Hematopoietic multipotent progenitor cell treated with erythropoietin and hydrocortisone succinate and interleukin-3 and kit ligand, for 8 days (in vitro differentiated cells): ENCODE results near the gene NPHP4.

Source experiments
- DNase-seq: peaks from one replicate; pipeline ENCODE4 v3.0.0-alpha.2; 2015

Gene NPHP4

DNA sequence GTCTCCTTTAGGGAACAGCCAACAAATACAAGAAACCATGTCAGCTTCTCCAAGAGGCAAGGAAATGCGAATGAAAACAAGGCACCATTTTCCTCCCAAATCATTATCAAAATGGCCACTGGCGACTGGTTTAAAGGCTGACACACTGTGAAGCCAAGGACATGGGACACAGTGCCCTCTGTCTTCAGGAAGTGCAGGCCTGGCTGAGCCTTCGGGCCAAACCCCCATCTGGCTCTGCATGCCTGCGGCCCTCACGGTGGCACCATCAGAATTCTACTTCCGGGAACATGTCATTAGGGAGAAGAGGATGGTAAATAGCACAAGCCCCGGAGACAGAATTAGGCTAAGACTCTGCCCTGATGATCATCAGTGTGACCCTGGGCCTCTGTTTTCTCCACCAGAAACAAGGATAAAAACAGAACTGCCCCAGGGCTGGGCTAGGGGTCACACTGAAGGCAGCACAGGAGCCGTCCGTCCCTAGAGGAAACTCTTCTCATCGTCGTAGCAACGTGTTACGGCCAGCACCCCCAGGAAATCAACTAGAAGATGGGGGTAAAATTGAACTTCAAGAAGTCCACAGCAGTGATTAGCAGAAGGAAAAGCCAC is 103.5 kb downstream of the NPHP4 start:
- no peak for DNase-seq

- DNase-seq, result no peak
Measured at GRCh38 chr1:5887971-5888361, 104.3 kb downstream of the NPHP4 start.

DNA sequence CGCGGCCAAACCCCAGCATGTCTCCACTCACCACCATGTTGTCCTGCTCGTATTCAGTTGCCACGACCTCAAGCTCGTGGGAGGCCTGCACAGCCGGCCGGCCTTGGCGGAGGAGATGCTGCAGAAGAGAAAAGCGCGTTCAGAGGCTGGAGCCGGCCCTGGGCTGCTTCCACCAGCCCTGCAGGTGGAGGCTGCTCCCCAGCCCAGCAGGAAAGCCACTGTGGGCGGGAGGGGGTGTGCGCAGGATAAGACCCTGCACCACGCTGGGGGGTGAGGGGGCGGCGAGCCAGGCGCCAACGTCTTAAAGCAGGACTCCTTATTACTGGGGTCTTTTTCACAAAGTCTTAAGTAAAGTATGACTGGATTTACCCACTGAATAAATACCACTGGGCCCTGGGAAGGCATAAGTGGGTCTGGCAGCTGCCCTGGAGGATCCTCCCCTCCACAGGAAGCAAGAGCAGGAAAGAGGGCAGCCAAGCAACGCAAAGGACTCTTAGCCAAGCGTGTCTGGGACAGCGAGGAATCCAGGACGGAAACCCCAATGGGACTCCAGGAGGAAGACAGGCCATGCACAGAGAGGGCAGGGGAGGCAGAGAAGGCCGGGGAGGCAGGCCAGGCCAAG is 104.8 kb downstream of the NPHP4 start:
- DNase-seq, result no peak

DNA sequence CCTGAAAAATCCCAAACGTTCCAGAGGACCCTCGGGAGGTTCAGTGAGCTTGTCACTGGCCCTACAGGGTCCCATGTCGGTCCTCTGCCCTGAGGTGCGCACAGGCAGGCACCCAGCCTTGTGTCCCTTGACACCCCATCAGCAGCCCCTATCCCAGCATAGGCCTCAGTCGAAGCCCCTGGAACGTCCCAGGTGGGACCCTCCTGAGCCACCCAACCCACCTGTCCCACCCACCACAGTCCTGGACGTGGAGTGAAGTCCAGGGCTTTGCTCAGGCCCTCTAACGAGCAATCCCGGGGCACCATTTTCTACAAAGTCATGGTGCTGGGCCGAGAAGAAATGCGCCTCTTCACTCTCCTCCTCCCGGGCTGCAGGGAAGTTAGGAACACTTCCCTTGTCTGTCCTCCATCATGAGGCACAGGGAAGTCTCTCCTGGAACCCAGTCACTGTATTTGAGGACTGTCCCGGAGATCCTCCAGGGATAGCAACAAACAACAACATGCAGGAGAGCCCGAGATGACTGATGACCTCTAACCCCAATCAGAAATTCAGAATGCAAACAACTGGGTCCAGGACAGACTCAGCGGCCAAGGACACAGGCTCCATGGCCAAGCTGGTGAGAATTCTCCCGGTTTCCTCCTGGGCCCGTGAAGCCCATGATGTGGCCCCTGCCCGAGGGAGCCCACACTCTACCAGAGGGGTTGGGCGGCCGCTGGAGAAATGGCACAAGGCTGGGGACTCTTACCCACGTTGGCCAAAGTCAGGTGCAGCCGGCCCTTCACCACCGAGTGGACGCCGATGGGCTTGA is 105.5 kb downstream of the NPHP4 start:
- DNase-seq, result no peak

- no peak for DNase-seq
Measured at GRCh38 chr1:5886140-5886483, 106.1 kb downstream of the NPHP4 start.

DNA sequence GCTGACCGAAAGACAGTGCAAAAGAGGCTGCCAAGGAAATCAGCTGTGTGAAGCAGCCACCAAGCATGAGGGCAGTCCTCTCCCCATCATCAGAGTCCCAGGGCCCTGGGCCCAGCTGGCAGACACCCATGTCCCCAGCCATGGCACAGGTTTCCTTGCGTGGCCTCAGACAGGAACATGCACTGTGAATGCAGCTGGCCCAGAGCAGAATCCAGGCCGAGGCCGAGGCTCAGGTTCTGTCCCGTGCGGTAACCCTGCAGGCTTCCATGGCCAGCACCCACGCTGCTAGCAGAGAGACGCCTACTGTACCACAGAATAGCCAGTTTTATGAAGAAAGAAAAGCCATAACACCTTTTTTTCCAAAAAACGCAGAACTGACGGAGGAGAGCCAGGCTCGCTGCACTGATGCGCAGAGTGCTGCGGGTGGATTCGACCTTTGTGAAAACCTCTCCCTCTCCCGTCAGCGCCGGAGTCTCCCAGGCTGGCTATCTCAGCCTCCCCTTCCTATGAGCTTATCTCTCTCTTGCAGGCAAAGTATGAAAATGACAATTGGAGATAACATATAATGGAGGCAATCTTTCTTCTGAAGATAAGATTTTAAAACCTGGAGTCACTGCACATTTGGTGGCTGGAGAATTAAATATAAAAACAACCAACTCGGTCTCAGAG is 106.6 kb downstream of the NPHP4 start:
- DNase-seq, result peak; percentile 78

GRCh38 chr1:5884110-5884509 is 108.1 kb downstream of the NPHP4 start:
- DNase-seq, result no peak

- no peak for DNase-seq
Measured at GRCh38 chr1:5883129-5884048, 108.8 kb downstream of the NPHP4 start.

DNA sequence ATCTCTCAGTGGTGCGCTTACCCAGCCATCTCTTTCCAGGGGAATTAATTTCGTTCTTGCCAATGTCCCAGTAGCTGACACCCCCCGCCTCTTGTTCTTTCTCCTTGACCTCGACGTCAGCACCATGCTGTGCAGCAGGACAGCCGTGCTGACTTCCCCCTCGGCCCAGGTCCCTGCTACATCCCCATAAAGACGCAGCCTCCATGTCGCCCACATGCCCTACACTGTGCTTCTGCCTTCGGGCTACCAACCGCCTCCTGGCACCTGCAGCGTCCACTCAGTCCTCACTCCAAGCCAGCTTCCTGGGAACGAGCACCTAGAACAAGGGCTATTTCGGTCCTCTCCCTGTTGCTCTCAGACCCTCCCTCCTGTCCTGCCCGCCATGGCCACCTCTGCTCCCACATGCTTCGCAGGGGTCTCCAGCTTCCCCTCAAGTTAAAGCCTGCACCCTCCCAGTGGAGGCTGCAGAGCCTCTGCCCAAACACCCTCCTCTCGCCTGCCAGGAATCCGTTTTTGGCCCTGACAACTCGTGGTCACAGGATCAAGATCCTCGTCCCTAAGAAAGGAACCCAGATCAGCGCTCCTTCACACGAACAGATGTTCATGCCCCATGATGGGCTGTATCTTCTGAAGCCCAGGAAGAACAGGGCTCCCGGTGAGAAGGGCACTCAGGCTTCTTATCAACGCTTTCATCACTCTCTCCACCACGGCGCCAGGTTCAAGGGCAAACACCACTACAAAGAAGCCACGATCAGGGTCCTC is 109.7 kb downstream of the NPHP4 start:
- no peak for DNase-seq

GRCh38 chr1:5881526-5882222 is 110.6 kb downstream of the NPHP4 start:
- DNase-seq, result no peak

GRCh38 chr1:5880630-5881405 is 111.4 kb downstream of the NPHP4 start:
- no peak for DNase-seq

DNA sequence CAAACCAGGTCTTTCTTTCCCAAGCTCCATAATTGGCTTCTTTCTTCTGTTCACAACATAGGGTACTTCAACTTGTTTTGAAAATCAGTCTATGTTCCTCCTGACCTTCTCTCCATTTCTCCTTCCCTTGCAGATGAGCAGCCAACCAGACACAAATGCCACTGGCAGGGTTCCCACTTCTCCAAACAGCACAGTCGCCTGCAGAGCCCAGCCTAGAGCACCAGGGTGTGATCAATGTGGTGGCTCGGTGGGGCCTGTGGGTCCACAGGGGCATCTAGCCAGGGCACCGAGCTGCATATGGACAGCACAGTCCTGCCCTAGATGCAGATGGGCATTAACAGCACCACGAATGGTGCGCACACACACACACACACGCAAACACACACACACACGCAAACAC is 112.8 kb downstream of the NPHP4 start:
- no peak for DNase-seq

GRCh38 chr1:5878971-5879370 is 113.3 kb downstream of the NPHP4 start:
- DNase-seq, result no peak

DNA sequence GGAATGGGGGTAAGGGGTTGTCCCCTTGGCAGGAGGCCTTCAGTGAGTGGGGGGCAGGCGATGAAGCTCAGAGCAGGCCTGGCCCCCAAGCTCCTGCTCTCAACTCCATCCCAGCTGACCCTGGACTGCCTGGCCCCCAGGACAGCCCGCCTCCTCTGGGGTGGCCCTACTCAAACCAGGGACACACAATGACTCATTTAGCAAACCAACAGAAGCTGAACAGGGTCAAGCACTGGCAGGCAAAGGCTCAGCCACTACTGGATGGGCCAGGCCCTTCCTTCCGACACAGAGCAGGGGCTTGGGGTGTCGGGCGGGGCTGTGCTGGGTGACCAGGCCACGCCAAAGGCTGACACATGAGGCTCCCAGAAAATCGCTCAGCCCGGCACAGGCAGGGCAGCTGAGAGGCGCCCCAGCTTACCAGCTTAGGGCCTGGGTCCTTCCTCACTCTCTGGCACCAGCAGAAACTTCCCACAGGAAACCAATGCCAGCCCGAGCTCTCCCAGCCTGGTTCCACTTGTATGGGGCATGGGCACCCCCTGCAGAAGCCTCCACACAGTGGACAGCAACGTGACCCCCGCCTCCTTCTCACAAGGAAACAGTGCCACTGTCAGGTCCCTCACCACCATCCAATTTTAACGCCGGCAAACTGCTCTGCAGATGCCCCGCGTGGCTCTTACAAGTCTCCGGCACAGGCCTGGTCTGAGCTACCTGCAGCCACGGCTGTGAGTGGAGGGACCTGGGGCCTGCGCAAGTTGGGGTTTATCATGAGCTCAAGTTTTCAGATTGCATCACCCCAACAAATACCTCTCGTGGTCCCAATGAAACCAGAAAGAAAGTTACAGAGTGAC is 114.3 kb downstream of the NPHP4 start:
- no peak for DNase-seq

DNA sequence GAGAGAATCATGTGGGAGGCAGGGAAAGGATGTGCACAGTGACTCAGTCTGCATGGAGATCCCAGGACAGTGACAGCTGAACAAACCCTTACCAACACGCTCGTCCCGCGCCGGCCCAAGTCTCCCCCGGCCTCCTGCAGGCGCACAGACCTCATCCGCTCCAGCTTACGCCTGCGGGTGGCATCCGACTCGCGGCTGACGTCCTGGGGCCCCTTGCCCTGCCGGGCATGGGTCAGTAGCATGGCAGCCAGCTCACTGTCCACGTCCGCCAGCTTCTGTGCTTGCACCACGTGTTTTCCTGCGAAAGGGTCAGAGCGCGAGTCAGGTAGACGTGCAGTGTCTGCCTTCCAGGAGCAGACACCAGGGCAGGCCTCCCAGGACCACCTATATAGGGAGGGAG is 115.2 kb downstream of the NPHP4 start:
- DNase-seq, result no peak

GRCh38 chr1:5876094-5876650 is 116.1 kb downstream of the NPHP4 start:
- DNase-seq, result no peak

- DNase-seq, result no peak
Measured at GRCh38 chr1:5875345-5875910, 116.8 kb downstream of the NPHP4 start.

DNA sequence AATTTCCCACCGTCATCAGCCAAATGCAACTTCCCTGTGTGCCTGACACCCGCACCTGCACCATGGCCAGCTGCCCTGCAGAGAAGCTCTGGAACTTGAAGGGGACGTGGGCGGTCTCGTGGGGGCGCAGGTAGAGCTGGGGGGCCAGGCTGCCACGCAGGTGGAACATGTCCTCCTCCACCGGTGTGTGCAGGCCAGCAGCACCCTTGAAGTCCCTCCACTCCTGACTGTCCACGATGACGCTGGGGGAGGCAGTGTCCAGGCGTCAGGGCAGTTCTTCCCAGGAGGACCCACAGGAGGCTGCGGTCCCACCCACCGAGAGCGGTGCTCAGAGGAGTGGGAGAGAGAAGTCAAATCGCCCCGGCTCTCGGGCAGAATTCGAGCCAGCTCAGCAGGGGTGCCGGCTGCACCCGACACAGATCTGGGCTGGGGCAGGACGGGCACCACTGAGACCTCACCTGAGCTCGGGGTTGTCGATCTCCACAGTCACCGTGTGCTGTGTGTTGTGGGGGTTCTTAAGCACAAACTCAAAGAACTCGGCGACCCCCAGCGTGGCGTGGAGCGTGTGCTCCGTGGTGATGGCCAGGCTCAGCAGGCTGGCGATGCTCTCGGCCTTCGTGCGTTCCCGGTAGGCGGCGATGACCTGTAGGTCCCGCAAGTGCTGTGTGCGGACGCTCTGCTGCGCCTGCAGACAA is 117.7 kb downstream of the NPHP4 start:
- DNase-seq, result no peak
